ENCODE measurements around the gene SNRPA. TPM values are rescaled to one million over a fixed set of nuclear protein-coding genes. Genes with fewer than 3 reads are reported as not detected.
"Not testable (repeated sequence)": the region's sequence is repeated elsewhere in the genome, so short reads cannot be mapped to it uniquely, and the experiment has no call there.

SNRPA gene
- total and polyA plus RNA-seq, 7 donors: 21.5 to 43.6 (median 32.1) TPM

GRCh38 chr19:40762754-40763470, 11.9 kb downstream of the SNRPA start:
- Histone ChIP-seq H3K4me3 (no peak overlapping the region), H3K4me1 (no peaks in the 10 kb centered on the region), H3K9me3 (no peaks in the 10 kb centered on the region), H3K27me3 (ENCODE audit: insufficient read depth in 3 of 3, low read length in 2 of 3) (no peaks in the 10 kb centered on the region), H3K27ac (no peak overlapping the region), H3K36me3 (ENCODE audit: insufficient read depth in 1 of 2, low read depth in 1 of 2) (peaks cover 17 to 87% of the 10 kb centered on the region in 2 donors)
- DNase-seq: no peak
- WGBS, 3 donors: 90 to 94% (median 91%) methylated on average over 17 of the region's 17 CpGs
- no peak for ATAC-seq
- intact Hi-C loops (cut with DNase I): no loop called here
- TF ChIP-seq CTCF (IDR thresholded peaks at IDR 0.05): no peak

GRCh38 chr19:40763526-40763925, 12.5 kb downstream of the SNRPA start:
- ATAC-seq: no peak

GRCh38 chr19:40763963-40764362, 13.0 kb downstream of the SNRPA start:
- Histone ChIP-seq H3K4me1 (no peaks in the 10 kb centered on the region), H3K4me3 (no peak overlapping the region), H3K27ac (no peak overlapping the region), H3K27me3 (ENCODE audit: insufficient read depth in 3 of 3, low read length in 2 of 3) (no peaks in the 10 kb centered on the region), H3K9me3 (no peaks in the 10 kb centered on the region), H3K36me3 (ENCODE audit: insufficient read depth in 1 of 2, low read depth in 1 of 2) (peaks cover 17 to 76% of the 10 kb centered on the region in 2 donors)
- DNase-seq (no peak), ATAC-seq (no peak)
- TF ChIP-seq CTCF (IDR thresholded peaks at IDR 0.05): no peak
- 89 to 95% (median 90%) methylated on average over 10 of the region's 10 CpGs for WGBS, 3 donors
- intact Hi-C loops (cut with DNase I): no loop called here

More at GRCh38 chr19:40763526-40763925, 12.5 kb downstream of the SNRPA start:
- no peak for DNase-seq
- H3K27me3 ChIP-seq (ENCODE audit: insufficient read depth in 3 of 3, low read length in 2 of 3): no peaks in the 10 kb centered on the region
- H3K27ac ChIP-seq: no peak overlapping the region
- H3K9me3 ChIP-seq: no peaks in the 10 kb centered on the region
- intact Hi-C loops (cut with DNase I): no loop called here
- H3K4me1 ChIP-seq: no peaks in the 10 kb centered on the region
- TF ChIP-seq CTCF (IDR thresholded peaks at IDR 0.05): no peak
- peaks cover 17 to 80% of the 10 kb centered on the region in 2 donors for H3K36me3 ChIP-seq (ENCODE audit: insufficient read depth in 1 of 2, low read depth in 1 of 2)
- WGBS, 3 donors: 83 to 86% (median 84%) methylated on average over 7 of the region's 7 CpGs
- H3K4me3 ChIP-seq: no peak overlapping the region

- ATAC-seq; H3K4me1 ChIP-seq; H3K27ac ChIP-seq; H3K27me3 ChIP-seq (ENCODE audit: insufficient read depth in 3 of 3, low read length in 2 of 3); DNase-seq; intact Hi-C loops (cut with DNase I); H3K9me3 ChIP-seq; H3K4me3 ChIP-seq: not testable (repeated sequence)
- 93 to 96% (median 95%) methylated on average over 12 to 13 of the region's 13 CpGs for WGBS, 3 donors
- peaks cover 17 to 52% of the 10 kb centered on the region in 2 donors for H3K36me3 ChIP-seq (ENCODE audit: insufficient read depth in 1 of 2, low read depth in 1 of 2)
Observed at GRCh38 chr19:40766385-40766784, 15.4 kb downstream of the SNRPA start.

- Histone ChIP-seq H3K27ac (no peak overlapping the region), H3K4me3 (no peak overlapping the region), H3K27me3 (ENCODE audit: insufficient read depth in 3 of 3, low read length in 2 of 3) (no peaks in the 10 kb centered on the region), H3K36me3 (ENCODE audit: insufficient read depth in 1 of 2, low read depth in 1 of 2) (peaks cover 11 to 27% of the 10 kb centered on the region in 2 donors), H3K4me1 (no peaks in the 10 kb centered on the region), H3K9me3 (no peaks in the 10 kb centered on the region)
- no peak for ATAC-seq
- DNase-seq: no peak
- no peak for TF ChIP-seq CTCF (IDR thresholded peaks at IDR 0.05)
- WGBS, 3 donors: 75 to 85% (median 76%) methylated on average over 5 of the region's 5 CpGs
- intact Hi-C loops (cut with DNase I): no loop called here
Observed at GRCh38 chr19:40768869-40769268, 17.9 kb downstream of the SNRPA start.

- DNase-seq; H3K27ac ChIP-seq; H3K36me3 ChIP-seq (ENCODE audit: insufficient read depth in 1 of 2, low read depth in 1 of 2); H3K4me1 ChIP-seq; ATAC-seq; H3K4me3 ChIP-seq; H3K9me3 ChIP-seq; H3K27me3 ChIP-seq (ENCODE audit: insufficient read depth in 3 of 3, low read length in 2 of 3); intact Hi-C loops (cut with DNase I): not testable (repeated sequence)
- WGBS, 3 donors: 86 to 89% (median 87%) methylated on average over 10 of the region's 10 CpGs
Observed at GRCh38 chr19:40771101-40771862, 20.3 kb downstream of the SNRPA start.

Measured in psoas muscle (tissue), 8 donors.